Measurements from ENCODE around the gene LRRC18.

Gene LRRC18

DNA sequence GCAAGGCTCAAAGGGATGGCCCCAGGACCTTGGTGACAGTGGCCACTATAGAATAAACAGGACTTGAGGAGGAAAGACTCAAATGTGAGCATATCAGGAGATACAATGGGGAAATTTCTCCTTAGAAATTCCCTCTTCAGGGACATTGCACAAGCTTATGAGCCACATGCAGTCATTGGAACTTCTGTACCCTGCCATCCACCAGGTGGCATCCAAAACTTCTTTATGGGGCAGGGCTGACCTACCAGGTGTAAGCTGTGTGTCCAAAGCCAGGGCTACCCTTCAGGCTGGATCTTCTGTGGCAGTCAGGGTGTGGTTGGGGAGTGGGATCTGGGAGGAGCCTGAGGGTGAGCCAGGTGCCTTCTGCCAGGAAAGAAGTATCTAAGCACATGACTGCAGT lies 36.6 kb upstream of the LRRC18 start:
- no peak for DNase-seq (ENCODE audit: low spot score)
- TF ChIP-seq, protein P1, sequence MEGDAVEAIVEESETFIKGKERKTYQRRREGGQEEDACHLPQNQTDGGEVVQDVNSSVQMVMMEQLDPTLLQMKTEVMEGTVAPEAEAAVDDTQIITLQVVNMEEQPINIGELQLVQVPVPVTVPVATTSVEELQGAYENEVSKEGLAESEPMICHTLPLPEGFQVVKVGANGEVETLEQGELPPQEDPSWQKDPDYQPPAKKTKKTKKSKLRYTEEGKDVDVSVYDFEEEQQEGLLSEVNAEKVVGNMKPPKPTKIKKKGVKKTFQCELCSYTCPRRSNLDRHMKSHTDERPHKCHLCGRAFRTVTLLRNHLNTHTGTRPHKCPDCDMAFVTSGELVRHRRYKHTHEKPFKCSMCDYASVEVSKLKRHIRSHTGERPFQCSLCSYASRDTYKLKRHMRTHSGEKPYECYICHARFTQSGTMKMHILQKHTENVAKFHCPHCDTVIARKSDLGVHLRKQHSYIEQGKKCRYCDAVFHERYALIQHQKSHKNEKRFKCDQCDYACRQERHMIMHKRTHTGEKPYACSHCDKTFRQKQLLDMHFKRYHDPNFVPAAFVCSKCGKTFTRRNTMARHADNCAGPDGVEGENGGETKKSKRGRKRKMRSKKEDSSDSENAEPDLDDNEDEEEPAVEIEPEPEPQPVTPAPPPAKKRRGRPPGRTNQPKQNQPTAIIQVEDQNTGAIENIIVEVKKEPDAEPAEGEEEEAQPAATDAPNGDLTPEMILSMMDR (IDR thresholded peaks at IDR 0.05; ENCODE audit: borderline replicate concordance, control extremely low read depth, extremely low read depth, insufficient read depth, missing control alignments): no peak
- in situ Hi-C loops (cut with MboI; ENCODE audit: low sequenced_read_pairs, unreplicated experiment): no loop called here

GRCh38 chr10:48974510-48975156 lies 35.0 kb upstream of the LRRC18 start:
- in situ Hi-C loops (cut with MboI; ENCODE audit: low sequenced_read_pairs, unreplicated experiment): no loop called here
- DNase-seq (ENCODE audit: low spot score): no peak
- TF ChIP-seq, protein P1 (IDR thresholded peaks at IDR 0.05; ENCODE audit: borderline replicate concordance, control extremely low read depth, extremely low read depth, insufficient read depth, missing control alignments): no peak

- TF ChIP-seq, protein P1 (IDR thresholded peaks at IDR 0.05; ENCODE audit: borderline replicate concordance, control extremely low read depth, extremely low read depth, insufficient read depth, missing control alignments): no peak
- in situ Hi-C loops (cut with MboI; ENCODE audit: low sequenced_read_pairs, unreplicated experiment): no loop called here
- DNase-seq (ENCODE audit: low spot score): no peak
Observed at GRCh38 chr10:48973065-48973464, 33.4 kb upstream of the LRRC18 start.

GRCh38 chr10:48970654-48971053 lies 31.0 kb upstream of the LRRC18 start:
- DNase-seq (ENCODE audit: low spot score): no peak
- in situ Hi-C loops (cut with MboI; ENCODE audit: low sequenced_read_pairs, unreplicated experiment): no loop called here
- TF ChIP-seq, protein P1 (IDR thresholded peaks at IDR 0.05; ENCODE audit: borderline replicate concordance, control extremely low read depth, extremely low read depth, insufficient read depth, missing control alignments): no peak

DNA sequence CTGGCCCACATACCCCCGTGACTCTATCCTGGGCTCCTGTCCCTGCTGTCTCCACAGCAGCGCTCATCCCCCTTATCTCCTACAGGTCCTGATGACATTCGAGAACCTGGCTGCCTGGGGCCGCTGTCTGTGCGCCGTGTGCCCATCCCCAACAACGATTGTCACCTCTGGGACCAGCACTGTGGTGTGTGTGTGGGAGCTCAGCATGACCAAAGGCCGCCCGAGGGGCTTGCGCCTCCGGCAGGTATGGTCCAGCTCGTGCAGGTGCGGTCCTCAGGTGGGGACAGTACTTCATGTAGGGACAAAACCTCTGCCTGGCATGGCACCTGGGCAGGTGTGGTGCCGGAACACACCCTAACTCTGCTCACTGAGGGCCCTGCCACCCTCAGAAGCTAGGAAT lies 30.4 kb upstream of the LRRC18 start:
- TF ChIP-seq, protein P1 (IDR thresholded peaks at IDR 0.05; ENCODE audit: borderline replicate concordance, control extremely low read depth, extremely low read depth, insufficient read depth, missing control alignments): no peak
- no peak for DNase-seq (ENCODE audit: low spot score)
- in situ Hi-C loops (cut with MboI; ENCODE audit: low sequenced_read_pairs, unreplicated experiment): no loop called here

DNA sequence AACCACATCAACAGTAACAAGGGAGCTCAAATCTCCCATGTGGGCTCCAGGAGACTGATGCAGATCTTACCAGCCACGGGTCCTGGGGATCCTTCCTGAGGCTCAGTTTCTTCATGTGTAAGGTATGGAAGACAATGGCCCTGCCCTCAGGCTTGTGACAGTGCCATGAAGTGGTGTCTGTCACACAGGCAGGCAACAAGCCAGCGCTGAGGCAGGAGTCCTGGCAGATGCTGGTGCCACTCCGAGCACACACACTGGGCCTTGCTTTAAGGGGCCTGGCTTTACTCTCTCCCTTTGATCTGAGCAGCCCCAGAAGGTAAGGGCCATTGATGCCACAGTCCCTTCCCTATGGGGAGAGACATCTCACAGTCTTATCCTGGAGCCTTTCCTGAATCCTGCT lies 28.4 kb upstream of the LRRC18 start:
- DNase-seq (ENCODE audit: low spot score): no peak
- TF ChIP-seq, protein P1 (IDR thresholded peaks at IDR 0.05; ENCODE audit: borderline replicate concordance, control extremely low read depth, extremely low read depth, insufficient read depth, missing control alignments): no peak
- in situ Hi-C loops (cut with MboI; ENCODE audit: low sequenced_read_pairs, unreplicated experiment): no loop called here
